Fibroblast of lung (primary cell): ENCODE measurements around the gene POLR1G. TPM values are rescaled to one million over a fixed set of nuclear protein-coding genes. Genes with fewer than 3 reads are reported as not detected.

Experiments used
- DNase-seq, 2 donors: peaks; one replicate each; pipeline versions ENCODE4 v3.0.0 to v3.0.0-alpha.2; 2010; ENCODE audit warnings: low read depth in 2 of 2
- H2AFZ ChIP-seq: 2 replicates; pipeline ENCODE4 v1.5.1; 2012; ENCODE audit warnings: low read length, control low read depth, inconsistent platforms
- H3K27ac ChIP-seq: 2 replicates; pipeline ENCODE4 v1.5.1; 2011; ENCODE audit warnings: low read length, control low read depth; ENCODE audit not compliant: insufficient read depth
- H3K27me3 ChIP-seq: 2 replicates; pipeline ENCODE4 v1.5.1; 2011; ENCODE audit warnings: mild to moderate bottlenecking, low read length; ENCODE audit not compliant: control insufficient read depth, insufficient read depth
- H3K36me3 ChIP-seq: 2 replicates; pipeline ENCODE4 v1.5.1; 2011; ENCODE audit warnings: low read length; ENCODE audit not compliant: control insufficient read depth, insufficient read depth
- H3K4me1 ChIP-seq: 2 replicates; pipeline ENCODE4 v1.5.1; 2011; ENCODE audit warnings: low read length; ENCODE audit not compliant: control insufficient read depth, insufficient read depth; ENCODE audit errors: extremely low read depth
- H3K4me2 ChIP-seq: 2 replicates; pipeline ENCODE4 v1.5.1; 2011; ENCODE audit warnings: low read length, control low read depth; ENCODE audit not compliant: insufficient read depth; ENCODE audit errors: extremely low read depth
- H3K4me3 ChIP-seq, 4 experiments: fragments of 200-600 bp in 1 of 4; sonication (generic) in 1 of 4; replicated peaks in 1 of 4; 2 replicates each; pipeline ENCODE4 v1.5.1; 2011 to 2016; ENCODE audit warnings: low read length in 4 of 4, low read depth in 3 of 4, mild to moderate bottlenecking in 3 of 4, control low read depth in 2 of 4, inconsistent platforms in 1 of 4, mixed read lengths in 1 of 4; ENCODE audit not compliant: insufficient read depth in 1 of 4; ENCODE audit errors: control extremely low read depth in 1 of 4
- H3K79me2 ChIP-seq: 2 replicates; pipeline ENCODE4 v1.5.1; 2012; ENCODE audit warnings: mild to moderate bottlenecking, low read length, inconsistent platforms; ENCODE audit not compliant: control insufficient read depth, insufficient read depth
- H3K9ac ChIP-seq: 2 replicates; pipeline ENCODE4 v1.5.1; 2011; ENCODE audit warnings: mild to moderate bottlenecking, low read length, control low read depth; ENCODE audit not compliant: insufficient read depth
- H3K9me3 ChIP-seq: 2 replicates; pipeline ENCODE4 v1.5.1; 2012; ENCODE audit warnings: low read depth, low read length; ENCODE audit not compliant: control insufficient read depth, insufficient read depth
- H4K20me1 ChIP-seq: 2 replicates; pipeline ENCODE4 v1.5.1; 2011; ENCODE audit warnings: low read length; ENCODE audit not compliant: control insufficient read depth, insufficient read depth; ENCODE audit errors: extremely low read depth
- EZH2 ChIP-seq: IDR thresholded peaks from 2 replicates; pipeline ENCODE4 v1.5.1; 2012; ENCODE audit warnings: low read length, control low read depth, mild to moderate bottlenecking; ENCODE audit errors: missing control alignments
- polyA plus RNA-seq, 2 donors: library from polyadenylated mRNA; depleted of rRNA in 1 of 2; stranded (reverse) in 1 of 2; unstranded in 1 of 2; fragments of >200 nt; gene quantifications; 2 replicates each; pipeline ENCODE4 v1.2.1, GENCODE V29; 2011 to 2012; ENCODE audit warnings: missing spikeins in 1 of 2
- total RNA-seq: library from RNA; depleted of rRNA; stranded (reverse); fragments of >200 nt; gene quantifications from 2 replicates; pipeline ENCODE4 v1.2.1, GENCODE V29; 2014
- TF ChIP-seq, protein P1 (sequence below), 2 donors: IDR thresholded peaks in 1 of 2; conservative IDR thresholded peaks in 1 of 2; 1 replicate in 1 of 2; 2 replicates in 1 of 2; pipeline ENCODE4 v1.5.1; 2011 to 2012; ENCODE audit warnings: low read length in 2 of 2, control low read depth in 1 of 2, inconsistent platforms in 1 of 2, low read depth in 1 of 2, mild to moderate bottlenecking in 1 of 2

Gene POLR1G
- total and polyA plus RNA-seq, 2 donors (not counting 1 experiment from before 2014, with no cell fraction given) = 3.6 to 4.7 TPM

DNA sequence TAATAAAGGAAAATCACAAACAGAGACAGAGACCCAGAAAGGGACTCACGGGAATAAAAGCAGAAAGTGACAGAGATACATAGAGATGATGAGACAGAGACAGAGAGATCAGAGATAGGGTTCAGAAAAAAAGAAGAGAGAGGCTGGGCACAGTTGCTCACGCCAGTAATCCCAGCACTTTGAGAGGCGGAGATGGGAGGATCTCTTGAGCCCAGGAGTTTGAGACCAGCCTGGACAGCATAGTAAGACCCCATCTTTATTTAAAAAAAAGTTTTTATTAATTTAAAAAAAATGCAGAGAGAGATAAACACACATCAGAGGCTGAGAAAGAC, 41.9 kb downstream of the POLR1G start:
- TF ChIP-seq, protein P1, sequence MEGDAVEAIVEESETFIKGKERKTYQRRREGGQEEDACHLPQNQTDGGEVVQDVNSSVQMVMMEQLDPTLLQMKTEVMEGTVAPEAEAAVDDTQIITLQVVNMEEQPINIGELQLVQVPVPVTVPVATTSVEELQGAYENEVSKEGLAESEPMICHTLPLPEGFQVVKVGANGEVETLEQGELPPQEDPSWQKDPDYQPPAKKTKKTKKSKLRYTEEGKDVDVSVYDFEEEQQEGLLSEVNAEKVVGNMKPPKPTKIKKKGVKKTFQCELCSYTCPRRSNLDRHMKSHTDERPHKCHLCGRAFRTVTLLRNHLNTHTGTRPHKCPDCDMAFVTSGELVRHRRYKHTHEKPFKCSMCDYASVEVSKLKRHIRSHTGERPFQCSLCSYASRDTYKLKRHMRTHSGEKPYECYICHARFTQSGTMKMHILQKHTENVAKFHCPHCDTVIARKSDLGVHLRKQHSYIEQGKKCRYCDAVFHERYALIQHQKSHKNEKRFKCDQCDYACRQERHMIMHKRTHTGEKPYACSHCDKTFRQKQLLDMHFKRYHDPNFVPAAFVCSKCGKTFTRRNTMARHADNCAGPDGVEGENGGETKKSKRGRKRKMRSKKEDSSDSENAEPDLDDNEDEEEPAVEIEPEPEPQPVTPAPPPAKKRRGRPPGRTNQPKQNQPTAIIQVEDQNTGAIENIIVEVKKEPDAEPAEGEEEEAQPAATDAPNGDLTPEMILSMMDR (conservative IDR thresholded peaks at IDR 0.05 in 1 of 2, IDR thresholded peaks at IDR 0.05 in 1 of 2; ENCODE audit: low read depth in 1 of 2, low read length in 2 of 2) = no peak
- TF ChIP-seq EZH2 = no peak
- no peak for DNase-seq
- H3K36me3 ChIP-seq = no peaks in the 10 kb centered on the region
- H3K79me2 ChIP-seq = no peaks in the 10 kb centered on the region
- H3K4me1 ChIP-seq = peaks cover 5% of the 10 kb centered on the region
- no peak overlapping the region for H2AFZ ChIP-seq
- no peak overlapping the region for H3K4me3 ChIP-seq
- no peak overlapping the region for H3K9ac ChIP-seq
- no peaks in the 10 kb centered on the region for H3K27me3 ChIP-seq
- H3K27ac ChIP-seq = no peak overlapping the region
- H3K4me2 ChIP-seq = no peak overlapping the region
- H4K20me1 ChIP-seq = no peaks in the 10 kb centered on the region
- no peaks in the 10 kb centered on the region for H3K9me3 ChIP-seq

DNA sequence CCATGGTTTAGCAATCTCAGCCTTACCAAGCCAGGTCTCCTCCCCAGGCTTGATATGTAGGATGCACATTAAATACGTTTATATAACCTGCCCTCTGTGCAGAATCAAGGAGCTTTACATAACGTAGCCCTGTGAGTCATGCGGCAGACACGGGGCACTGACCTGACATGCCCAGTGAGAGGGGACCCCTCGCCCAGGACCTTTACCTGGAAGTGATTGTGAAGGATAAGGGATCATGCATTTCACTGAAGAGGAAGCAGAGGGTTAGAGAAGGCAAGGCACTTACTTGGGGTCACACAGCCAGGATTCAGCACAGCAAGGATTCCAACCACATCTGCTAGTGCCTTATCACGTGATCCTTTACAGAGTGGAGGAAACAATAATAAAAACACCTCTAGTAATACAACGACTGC, 42.4 kb downstream of the POLR1G start:
- TF ChIP-seq, protein P1 (conservative IDR thresholded peaks at IDR 0.05 in 1 of 2, IDR thresholded peaks at IDR 0.05 in 1 of 2; ENCODE audit: low read depth in 1 of 2, low read length in 2 of 2) = no peak
- no peak for TF ChIP-seq EZH2
- Histone ChIP-seq H3K9ac (no peak overlapping the region), H3K79me2 (no peaks in the 10 kb centered on the region), H4K20me1 (no peaks in the 10 kb centered on the region), H3K27me3 (no peaks in the 10 kb centered on the region), H3K9me3 (no peaks in the 10 kb centered on the region), H3K4me1 (peaks cover 5% of the 10 kb centered on the region), H3K27ac (no peak overlapping the region), H2AFZ (no peak overlapping the region), H3K4me3 (no peak overlapping the region), H3K4me2 (no peak overlapping the region), H3K36me3 (no peaks in the 10 kb centered on the region)
- DNase-seq = no peak

DNA sequence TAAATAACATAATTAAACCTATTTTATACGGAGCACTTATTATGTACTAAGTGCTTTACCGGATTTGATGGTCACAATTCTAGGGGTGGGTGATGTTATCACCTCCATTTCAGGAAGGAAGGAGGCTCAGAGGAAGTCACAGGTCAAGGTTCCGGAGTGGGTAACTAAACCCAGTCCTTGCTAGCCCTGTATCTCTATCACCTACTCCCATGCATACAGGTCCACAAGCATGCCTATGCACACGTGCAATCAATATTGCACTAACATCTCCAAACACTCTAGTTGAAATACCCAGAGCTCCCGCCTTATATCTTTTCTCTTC, 43.5 kb downstream of the POLR1G start:
- no peak overlapping the region for H2AFZ ChIP-seq
- H3K9me3 ChIP-seq = no peaks in the 10 kb centered on the region
- no peaks in the 10 kb centered on the region for H3K27me3 ChIP-seq
- TF ChIP-seq, protein P1 (conservative IDR thresholded peaks at IDR 0.05 in 1 of 2, IDR thresholded peaks at IDR 0.05 in 1 of 2; ENCODE audit: low read depth in 1 of 2, low read length in 2 of 2) = no peak
- TF ChIP-seq EZH2 = no peak
- H3K4me2 ChIP-seq = peak overlapping the region; percentile 78
- H3K27ac ChIP-seq = peak overlapping the region; percentile 94
- peaks cover 2% of the 10 kb centered on the region for H3K4me1 ChIP-seq
- no peaks in the 10 kb centered on the region for H3K36me3 ChIP-seq
- no peaks in the 10 kb centered on the region for H3K79me2 ChIP-seq
- H3K9ac ChIP-seq = peak overlapping the region; percentile 74
- no peak for DNase-seq
- H4K20me1 ChIP-seq = no peaks in the 10 kb centered on the region
- peak overlapping the region in 2 of 4 experiments; percentile 58 to 67 for H3K4me3 ChIP-seq
